HepG2 (cell line): ENCODE measurements around the gene EMID1. TPM values are rescaled to one million over a fixed set of nuclear protein-coding genes. Genes with fewer than 3 reads are reported as not detected.

Experiments used
- GTF3A ChIP-seq: sonication (generic); formaldehyde crosslinking; conservative IDR thresholded peaks from 2 replicates; pipeline ENCODE4 v1.4.0; 2020; ENCODE audit warnings: mild to moderate bottlenecking, missing genetic modification reagents
- MNT ChIP-seq: fragments of 450-650 bp; IDR thresholded peaks from 2 replicates; pipeline ENCODE4 v1.6.1; 2016
- NR2F1 ChIP-seq, 2 experiments: fragments of 450-650 bp in 1 of 2; formaldehyde crosslinking in 1 of 2; IDR thresholded peaks; 2 replicates each; pipeline versions ENCODE4 v1.5.0 to v1.6.1; 2016 to 2020; ENCODE audit warnings: mild to moderate bottlenecking in 1 of 2, missing compliant biosample characterization in 1 of 2, missing genetic modification reagents in 1 of 2, moderate library complexity in 1 of 2
- RAD51 ChIP-seq: fragments of 450-650 bp; IDR thresholded peaks from 2 replicates; pipeline ENCODE4 v1.6.1; 2016; ENCODE audit warnings: borderline replicate concordance
- ZFAT ChIP-seq: sonication (generic); formaldehyde crosslinking; conservative IDR thresholded peaks from 2 replicates; pipeline ENCODE4 v1.8.1; 2023; ENCODE audit warnings: missing genetic modification reagents, inconsistent platforms
- ZNF564 ChIP-seq: sonication (generic); formaldehyde crosslinking; IDR thresholded peaks from 2 replicates; pipeline ENCODE4 v1.8.1; 2023; ENCODE audit warnings: mild to moderate bottlenecking, missing genetic modification reagents
- polyA plus RNA-seq, 8 experiments: library from polyadenylated mRNA; depleted of rRNA in 3 of 8; stranded (reverse) in 7 of 8; unstranded in 1 of 8; fragments of >200 nt; fragmentation: Illumina TruSeq in 4 of 8; extraction: Trizol in 4 of 8; gene quantifications; 2 replicates each; pipeline versions ENCODE4 v1.2.1 to v1.2.3, GENCODE V29; 2011 to 2016; ENCODE audit warnings: low read depth in 4 of 8, missing spikeins in 1 of 8, mixed read lengths in 1 of 8; ENCODE audit not compliant: insufficient read depth in 1 of 8
- total RNA-seq, 5 experiments: library from RNA; depleted of rRNA; stranded (reverse); fragments of >200 nt; fragmentation: Illumina TruSeq; extraction: Trizol; gene quantifications; 2 replicates each; pipeline ENCODE4 v1.2.3, GENCODE V29; 2016; ENCODE audit warnings: low read depth in 1 of 5
- TF ChIP-seq, protein P1 (sequence below), 2 experiments: sonication (generic) in 1 of 2; formaldehyde crosslinking in 1 of 2; IDR thresholded peaks; 2 replicates each; pipeline versions ENCODE4 v1.5.1 to v1.6.1; 2011 to 2020; ENCODE audit warnings: borderline replicate concordance in 1 of 2, low read depth in 1 of 2, low read length in 1 of 2, mild to moderate bottlenecking in 1 of 2, missing genetic modification reagents in 1 of 2, moderate library complexity in 1 of 2
- TF ChIP-seq, protein P2 (sequence below): sonication (generic); formaldehyde crosslinking; IDR thresholded peaks from 2 replicates; pipeline ENCODE4 v1.9.0; 2022; ENCODE audit warnings: missing genetic modification reagents, mild to moderate bottlenecking, borderline replicate concordance

Gene EMID1
- total and polyA plus RNA-seq, 2 of the 13 experiments (the other 11 are each of a cell fraction or from before 2014, with no cell fraction given): 0.45 to 0.82 TPM

- TF ChIP-seq, protein P1, sequence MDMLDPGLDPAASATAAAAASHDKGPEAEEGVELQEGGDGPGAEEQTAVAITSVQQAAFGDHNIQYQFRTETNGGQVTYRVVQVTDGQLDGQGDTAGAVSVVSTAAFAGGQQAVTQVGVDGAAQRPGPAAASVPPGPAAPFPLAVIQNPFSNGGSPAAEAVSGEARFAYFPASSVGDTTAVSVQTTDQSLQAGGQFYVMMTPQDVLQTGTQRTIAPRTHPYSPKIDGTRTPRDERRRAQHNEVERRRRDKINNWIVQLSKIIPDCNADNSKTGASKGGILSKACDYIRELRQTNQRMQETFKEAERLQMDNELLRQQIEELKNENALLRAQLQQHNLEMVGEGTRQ (IDR thresholded peaks at IDR 0.05; ENCODE audit: low read depth, low read length): peak; percentile 85
- TF ChIP-seq, protein P1 (CRISPR knock-in tag; IDR thresholded peaks at IDR 0.05; ENCODE audit: borderline replicate concordance): peak; percentile 76; the same call in 1 of the 2 replicates
- TF ChIP-seq GTF3A (CRISPR knock-in tag) (no peak), ZFAT (CRISPR knock-in tag) (no peak), RAD51 (peak; percentile 83), ZNF564 (CRISPR knock-in tag) (no peak), MNT (no peak), NR2F1 (CRISPR knock-in tag; IDR thresholded peaks at IDR 0.05) (no peak)
- TF ChIP-seq, protein P2, sequence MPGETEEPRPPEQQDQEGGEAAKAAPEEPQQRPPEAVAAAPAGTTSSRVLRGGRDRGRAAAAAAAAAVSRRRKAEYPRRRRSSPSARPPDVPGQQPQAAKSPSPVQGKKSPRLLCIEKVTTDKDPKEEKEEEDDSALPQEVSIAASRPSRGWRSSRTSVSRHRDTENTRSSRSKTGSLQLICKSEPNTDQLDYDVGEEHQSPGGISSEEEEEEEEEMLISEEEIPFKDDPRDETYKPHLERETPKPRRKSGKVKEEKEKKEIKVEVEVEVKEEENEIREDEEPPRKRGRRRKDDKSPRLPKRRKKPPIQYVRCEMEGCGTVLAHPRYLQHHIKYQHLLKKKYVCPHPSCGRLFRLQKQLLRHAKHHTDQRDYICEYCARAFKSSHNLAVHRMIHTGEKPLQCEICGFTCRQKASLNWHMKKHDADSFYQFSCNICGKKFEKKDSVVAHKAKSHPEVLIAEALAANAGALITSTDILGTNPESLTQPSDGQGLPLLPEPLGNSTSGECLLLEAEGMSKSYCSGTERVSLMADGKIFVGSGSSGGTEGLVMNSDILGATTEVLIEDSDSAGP: no peak
- TF ChIP-seq, all 625 proteins: peak for 8
Measured at GRCh38 chr22:29157759-29158535, 47.7 kb upstream of the EMID1 start (continued).
